GM19468 (cell line): ENCODE measurements around the gene NELFE.
"Not testable (repeated sequence)": the region's sequence is repeated elsewhere in the genome, so short reads cannot be mapped to it uniquely, and the experiment has no call there.

Experiments
- ATAC-seq: cut with Tn5 transposase; IDR thresholded peaks from one replicate; pipeline ENCODE4 v1.9.1; 2021; ENCODE audit warnings: mild to moderate bottlenecking, moderate library complexity, moderate number of reproducible peaks; ENCODE audit not compliant: unreplicated experiment; ENCODE audit errors: extremely low read depth

NELFE gene

DNA sequence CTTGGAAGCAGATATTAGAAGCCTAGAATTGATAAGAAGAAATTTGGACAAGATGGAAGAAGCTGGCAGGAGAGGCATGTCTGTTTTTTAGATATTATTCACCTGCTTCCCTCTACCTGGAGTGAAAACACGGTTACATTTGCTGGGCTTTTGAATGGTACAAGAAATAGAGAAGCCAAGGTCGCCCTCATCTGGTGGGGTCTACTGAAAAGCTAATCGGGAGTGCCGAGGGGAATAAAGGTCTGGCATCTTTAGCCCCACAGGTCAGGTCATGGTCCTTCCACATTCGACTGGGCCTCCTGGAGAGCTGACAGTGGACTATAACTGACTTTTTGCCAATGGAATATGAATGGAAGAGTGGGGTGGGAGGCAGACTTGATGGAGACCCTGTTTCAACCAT is 35.8 kb downstream of the NELFE start:
- ATAC-seq, result no peak

DNA sequence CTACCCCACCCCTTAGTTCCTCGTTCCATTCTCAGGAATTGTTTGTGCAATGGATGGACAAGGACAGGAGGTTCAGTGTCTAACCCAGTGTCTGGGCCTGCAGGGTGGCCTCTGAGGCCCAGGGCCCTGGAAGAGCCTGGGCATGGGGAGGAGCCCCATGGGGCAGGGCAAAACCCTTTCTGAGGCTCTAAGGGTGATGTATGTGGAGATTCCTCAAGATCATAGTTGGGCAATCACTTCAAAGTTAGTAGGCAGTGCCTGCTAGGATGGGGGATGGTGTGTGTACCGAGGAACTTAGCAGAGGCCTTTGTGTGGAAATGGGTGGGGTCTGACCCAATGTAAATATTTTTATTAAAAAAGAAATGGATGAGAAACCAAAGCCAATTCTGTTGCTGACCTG is 38.0 kb downstream of the NELFE start:
- ATAC-seq, result no peak

DNA sequence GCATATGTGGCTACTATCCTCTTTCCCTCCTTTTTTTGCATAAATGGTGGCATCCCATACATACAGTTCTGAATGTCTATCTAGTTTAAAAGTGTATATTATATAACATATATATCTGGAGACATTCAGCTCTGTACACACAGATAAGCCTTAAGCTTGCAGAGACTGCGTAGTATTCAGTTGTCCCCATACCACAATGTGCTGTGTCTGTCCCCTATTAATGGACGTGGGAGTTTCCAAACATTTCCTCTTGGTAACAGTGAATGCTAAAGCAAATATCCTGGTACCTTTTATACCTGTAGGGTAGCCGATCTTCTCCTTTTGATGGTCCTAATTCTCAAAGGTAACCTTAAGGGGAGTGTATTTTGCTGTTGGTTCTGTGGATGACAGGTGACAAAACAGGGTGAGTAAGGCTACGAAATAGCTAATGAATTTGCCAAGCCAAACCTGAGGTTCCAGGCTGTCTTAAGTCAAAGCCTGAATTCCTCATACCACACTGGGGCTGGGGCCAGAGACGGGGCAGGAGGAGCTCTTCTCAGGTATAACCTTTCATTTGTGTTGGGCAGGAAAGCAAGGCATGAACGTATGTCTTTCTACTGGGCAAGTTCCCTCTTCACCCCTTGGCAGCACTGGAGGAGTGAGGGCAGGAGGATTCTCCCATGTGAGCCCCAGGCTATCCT is 39.0 kb downstream of the NELFE start:
- ATAC-seq, result no peak

DNA sequence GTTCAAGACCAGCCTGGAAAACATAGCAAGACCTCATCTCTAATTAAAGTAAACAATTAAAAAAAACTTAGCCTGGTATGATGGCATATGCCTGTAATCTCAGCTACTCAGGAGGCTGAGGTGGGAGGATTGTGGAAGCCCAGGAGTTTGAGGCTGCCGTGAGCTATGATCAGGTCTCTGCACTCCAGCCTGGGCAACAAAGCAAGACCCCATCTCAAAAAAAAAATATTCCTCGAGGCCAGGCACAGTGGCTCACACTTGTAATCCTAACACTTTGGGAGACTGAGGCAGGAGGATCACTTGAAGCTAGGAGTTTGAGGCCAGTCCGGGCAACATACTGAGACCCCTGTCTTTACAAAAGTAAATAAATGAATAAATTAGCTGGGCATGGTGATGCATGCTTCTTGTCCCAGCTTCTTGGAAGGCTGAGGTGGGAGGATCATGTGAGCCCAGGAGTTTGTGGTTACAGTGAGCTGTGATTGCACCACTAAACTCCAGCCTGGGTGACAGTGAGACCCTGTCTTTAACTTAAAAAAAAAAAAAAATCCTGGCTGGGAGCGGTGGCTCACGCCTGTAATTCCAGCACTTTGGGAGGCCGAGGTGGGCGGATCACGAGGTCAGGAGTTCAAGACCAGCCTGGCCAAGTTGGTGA is 40.6 kb downstream of the NELFE start:
- no peak for ATAC-seq

DNA sequence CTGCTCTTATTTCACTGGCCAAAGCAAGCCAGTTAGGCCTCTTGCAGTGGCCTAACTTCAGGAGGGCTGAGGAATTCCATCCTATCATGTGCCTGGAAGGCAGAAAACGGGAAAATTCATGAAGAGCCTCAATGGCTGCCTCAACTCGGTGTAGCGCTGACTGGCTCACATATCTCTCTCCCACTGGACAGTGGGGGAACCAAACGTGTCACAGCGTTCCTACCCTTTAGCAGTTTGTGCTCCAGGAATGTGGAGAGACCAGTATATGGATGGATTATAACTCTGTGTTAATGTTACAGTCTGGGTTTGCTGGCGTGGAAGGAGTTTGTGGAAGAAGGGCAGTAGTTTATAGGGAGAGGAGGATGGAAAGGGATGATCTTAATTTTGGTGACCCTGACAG is 43.0 kb downstream of the NELFE start:
- no peak for ATAC-seq

DNA sequence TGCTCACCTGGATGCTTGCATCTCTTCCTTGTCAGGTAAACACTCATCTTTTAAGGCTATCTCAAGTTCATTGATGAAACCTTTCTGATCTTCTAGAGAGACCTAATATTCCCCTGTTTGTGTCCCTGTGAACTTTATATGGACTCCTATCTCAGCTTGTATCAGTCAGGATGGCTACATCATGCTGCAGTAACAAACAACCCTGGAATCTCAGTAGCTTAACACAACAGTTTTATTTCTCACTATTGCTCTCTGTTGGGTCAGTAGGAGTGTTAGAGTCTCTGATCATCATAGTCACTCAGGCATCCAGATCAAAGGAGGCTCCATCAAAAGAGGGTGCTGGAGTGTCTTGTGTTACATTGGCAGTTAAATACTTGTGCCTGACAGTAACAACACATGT is 43.4 kb downstream of the NELFE start:
- no peak for ATAC-seq

DNA sequence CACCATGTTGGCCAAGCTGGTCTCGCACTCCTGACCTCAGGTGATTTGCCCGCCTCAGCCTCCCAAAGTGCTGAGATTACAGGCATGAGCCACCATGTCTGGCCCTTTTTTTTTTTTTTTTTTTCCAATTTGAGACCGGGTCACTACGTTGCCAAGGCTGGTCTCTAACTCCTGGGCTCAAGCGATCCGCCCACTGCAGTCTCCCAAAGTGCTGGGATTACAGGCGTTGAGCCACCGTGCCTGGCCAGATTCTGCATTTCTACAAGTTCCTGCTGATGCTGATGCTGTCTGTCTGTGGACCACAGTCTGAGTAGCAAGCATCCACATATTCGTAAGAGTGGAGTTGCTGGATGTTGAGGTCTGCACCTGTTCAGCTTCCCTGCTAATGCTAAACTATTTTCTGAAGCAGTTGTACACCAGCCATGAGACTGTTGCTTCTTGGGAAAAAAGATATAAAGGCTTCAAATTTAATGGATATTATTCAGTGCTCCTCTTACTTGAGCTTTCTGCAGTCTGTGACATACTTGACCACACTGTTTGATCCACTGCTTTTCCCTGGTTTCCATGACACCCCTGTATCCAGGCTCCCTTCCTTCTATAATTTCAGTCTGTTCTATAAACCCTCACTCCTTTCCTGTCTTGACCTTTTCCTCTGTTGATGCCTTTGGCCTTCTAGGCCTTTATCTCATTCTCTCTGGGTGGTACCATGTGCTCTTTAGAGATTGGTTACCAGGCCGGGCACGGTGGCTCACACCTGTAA is 46.8 kb downstream of the NELFE start:
- ATAC-seq, result no peak

DNA sequence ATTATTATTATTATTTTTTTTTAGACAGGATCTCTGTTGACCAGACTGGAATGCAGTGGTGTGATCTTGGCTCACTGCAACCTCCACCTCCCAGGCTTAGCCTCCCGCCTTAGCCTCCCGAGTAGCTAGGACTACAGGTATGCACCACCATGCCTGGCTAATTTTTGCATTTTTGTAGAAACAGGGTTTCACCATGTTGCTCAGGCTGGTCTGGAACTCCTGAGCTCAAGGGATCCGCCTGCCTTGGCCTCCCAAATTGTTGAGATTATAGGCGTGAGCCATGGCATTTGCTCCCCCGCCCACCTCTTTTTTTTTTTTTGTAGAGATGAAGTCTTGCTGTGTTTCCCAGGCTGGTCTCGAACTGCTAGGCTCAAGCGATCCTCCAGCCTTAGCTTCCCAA is 49.5 kb downstream of the NELFE start:
- not testable (repeated sequence) for ATAC-seq

DNA sequence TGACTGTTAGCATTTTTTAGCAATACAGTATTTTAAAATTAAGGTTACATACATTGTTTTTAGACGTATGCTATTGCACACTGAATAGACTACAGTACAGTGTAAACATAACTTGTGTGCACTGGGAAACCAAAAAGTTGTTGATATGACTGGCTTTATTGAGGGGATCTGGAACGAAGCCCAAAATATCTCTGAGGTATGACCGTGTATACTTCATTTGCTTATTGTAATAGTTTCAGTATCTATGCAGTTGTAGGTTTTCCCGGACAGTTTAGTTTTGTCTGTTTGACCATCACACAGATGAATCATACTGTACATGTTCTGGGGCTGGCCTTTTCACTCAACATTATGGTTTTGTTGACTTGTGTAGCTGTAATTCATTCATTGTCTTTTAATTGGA is 50.0 kb downstream of the NELFE start:
- no peak for ATAC-seq

DNA sequence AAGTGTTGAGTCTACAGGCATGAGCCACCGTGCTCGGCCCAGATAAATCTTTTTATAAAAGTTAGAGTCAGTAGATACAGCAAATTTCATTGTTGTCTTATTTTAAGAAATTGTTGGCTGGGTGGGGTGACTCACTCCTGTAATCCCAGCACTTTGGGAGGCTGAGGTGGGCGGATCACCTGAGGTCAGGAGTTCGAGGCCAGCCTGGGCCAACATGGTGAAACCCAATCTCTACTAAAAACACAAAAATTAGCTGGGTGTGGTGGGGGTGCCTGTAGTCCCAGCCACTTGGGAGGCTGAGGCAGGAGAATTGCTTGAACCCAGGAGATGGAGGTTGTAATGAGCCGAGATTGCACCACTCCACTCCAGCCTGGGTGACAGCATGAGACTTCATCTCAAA is 50.5 kb downstream of the NELFE start:
- ATAC-seq, result not testable (repeated sequence)

DNA sequence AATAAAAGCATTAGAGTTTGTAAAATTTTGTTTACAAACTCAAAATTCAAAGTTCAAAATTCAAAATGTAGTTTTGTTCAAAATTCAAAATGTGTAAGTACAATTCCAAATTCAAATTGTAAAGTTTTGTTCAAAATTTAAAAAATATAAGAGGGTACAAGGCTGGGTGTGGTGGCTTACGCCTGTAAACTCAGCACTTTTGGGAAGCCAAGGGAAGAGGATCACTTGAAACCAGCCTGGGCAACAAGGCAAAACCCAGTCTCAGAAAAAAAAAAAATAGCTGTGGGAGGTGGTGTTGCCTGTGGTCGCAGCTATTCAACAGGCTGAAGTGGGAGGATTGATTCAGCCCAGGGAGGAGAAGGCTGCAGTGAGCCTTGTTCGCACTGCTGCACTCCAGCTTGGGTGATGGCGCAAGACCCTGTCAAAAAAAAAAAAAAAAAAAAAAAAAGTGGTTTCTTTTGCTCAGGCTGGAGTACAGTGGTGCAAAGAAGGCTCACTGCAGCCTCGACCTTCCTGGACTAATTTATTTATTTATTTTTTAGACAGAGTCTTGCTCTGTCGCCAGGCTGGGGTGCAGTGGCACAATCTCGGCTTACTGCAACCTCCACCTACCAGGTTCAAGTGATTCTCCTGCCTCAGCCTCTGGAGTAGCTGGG is 51.5 kb downstream of the NELFE start:
- no peak for ATAC-seq

DNA sequence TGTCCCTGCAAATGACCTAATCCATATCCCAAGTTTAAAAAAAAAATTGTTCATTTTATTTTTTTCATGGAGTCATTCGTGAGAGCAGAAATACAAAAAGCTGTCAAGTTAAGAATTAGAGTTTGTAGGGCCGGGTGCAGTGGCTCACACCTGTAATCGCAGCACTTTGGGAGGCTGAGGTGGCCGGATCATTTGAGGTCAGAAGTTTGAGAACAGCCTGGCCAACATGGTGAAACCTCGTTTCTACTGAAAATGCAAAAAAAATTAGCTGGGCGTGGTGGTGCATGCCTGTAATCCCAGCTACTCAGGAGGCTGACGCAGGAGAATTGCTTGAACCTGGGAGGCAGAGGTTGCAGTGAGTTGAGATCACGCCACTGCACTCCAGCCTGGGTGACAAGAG is 52.0 kb downstream of the NELFE start:
- ATAC-seq, result not testable (repeated sequence)

DNA sequence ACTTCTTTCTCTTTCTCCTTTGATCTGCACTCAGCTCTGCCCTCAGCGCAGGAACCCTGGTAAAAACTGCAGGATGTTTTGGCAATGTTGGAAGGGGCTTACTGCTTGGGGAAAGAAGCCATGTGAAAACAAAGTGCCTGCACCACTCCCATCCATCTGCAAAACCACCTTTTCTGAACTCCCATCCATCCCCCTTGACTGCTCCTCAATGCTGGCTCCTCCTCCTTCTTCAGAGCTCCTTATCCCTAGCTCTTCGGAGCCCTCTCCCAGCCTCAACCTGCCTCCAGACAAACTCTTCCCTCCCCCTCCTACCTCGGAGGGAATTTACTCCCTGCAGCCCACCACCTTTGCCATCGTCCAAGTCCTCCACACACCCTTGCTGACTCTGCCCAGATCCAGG is 52.6 kb downstream of the NELFE start:
- ATAC-seq, result no peak

DNA sequence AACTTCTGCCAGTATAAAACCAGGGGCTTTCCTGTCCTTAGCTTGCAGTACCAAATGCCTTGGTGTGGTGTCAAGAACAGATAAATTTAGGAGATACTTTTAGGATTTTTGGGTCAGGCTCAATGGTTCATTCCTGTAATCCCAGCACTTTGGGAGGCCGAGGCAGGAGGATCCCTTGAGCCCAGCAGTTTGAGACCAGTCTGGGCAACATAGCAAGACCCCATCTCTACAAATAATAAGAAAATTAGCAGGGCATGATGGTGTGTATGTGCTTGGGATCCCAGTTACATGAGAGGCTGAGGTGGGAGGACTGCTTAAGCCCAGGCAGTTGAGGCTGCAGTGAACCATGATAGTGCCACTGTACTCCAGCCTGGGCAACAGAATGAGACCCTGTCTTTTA is 53.7 kb downstream of the NELFE start:
- ATAC-seq, result no peak

DNA sequence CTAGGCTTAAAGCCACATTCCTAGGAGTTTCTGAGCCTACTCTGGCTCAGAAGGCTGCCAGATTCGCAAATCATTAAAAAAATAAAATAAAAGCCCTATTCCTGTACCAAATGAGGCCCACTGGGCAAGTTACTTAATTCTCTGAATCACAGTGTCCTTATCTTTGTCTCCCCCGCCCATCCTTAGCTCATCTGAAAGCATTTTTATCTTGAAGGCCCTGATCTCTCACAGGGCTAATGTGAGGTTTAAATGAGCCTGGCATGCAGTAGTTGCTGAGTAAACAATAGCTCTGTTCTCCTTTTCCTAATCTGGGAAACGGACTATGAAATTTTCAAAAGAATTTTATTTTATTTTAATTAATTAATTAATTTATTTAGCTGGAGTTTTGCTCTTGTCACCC is 54.8 kb downstream of the NELFE start:
- ATAC-seq, result no peak
